MM.1S (cell line): ENCODE data around the gene YLPM1.

Source experiments
- CTCF ChIP-seq: fragments of 300-600 bp; sonication (generic); IDR thresholded peaks from 2 replicates; pipeline ENCODE4 v1.5.1; 2016; ENCODE audit warnings: antibody characterized with exemption, low read length, mixed read lengths
- EZH2phosphoT487 ChIP-seq: fragments of 300-600 bp; sonication (generic); IDR thresholded peaks from 2 replicates; pipeline ENCODE4 v1.6.1; 2018; ENCODE audit warnings: antibody characterized with exemption, low read length

GRCh38 chr14:74824997-74825396 is 61.9 kb downstream of the YLPM1 start:
- TF ChIP-seq CTCF (no peak), EZH2phosphoT487 (no peak)
